ENCODE results near the gene MBD3L4.
"Not testable (repeated sequence)": the region's sequence is repeated elsewhere in the genome, so short reads cannot be mapped to it uniquely, and the experiment has no call there.

DNA sequence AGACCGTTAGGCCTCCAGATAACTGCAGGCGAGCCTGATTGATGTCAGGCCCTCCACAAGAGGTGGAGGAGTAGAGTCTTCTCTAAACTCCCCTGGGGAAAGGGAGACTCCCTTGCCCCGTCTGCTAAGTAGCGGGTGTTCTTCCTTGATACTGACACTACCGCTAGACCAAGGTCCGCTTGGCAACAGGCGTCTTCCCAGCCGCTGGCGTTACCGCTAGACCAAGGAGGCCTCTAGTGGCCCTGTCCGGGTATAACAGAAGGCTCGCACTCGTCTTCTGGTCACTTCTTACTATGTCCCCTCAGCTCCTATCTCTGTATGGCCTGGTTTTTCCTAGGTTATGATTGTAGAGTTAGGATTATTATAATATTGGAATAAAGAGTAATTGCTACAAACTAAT is 27.1 kb upstream of the MBD3L4 start:
- not testable (repeated sequence) for TF ChIP-seq EZH2 (IDR thresholded peaks at IDR 0.05; ENCODE audit: low read length, missing control alignments)
- TF ChIP-seq, protein P1, sequence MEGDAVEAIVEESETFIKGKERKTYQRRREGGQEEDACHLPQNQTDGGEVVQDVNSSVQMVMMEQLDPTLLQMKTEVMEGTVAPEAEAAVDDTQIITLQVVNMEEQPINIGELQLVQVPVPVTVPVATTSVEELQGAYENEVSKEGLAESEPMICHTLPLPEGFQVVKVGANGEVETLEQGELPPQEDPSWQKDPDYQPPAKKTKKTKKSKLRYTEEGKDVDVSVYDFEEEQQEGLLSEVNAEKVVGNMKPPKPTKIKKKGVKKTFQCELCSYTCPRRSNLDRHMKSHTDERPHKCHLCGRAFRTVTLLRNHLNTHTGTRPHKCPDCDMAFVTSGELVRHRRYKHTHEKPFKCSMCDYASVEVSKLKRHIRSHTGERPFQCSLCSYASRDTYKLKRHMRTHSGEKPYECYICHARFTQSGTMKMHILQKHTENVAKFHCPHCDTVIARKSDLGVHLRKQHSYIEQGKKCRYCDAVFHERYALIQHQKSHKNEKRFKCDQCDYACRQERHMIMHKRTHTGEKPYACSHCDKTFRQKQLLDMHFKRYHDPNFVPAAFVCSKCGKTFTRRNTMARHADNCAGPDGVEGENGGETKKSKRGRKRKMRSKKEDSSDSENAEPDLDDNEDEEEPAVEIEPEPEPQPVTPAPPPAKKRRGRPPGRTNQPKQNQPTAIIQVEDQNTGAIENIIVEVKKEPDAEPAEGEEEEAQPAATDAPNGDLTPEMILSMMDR (conservative IDR thresholded peaks at IDR 0.05 in 1 of 2, IDR thresholded peaks at IDR 0.05 in 1 of 2; ENCODE audit: low read depth in 1 of 2, low read length in 2 of 2), result peak; percentile 23 to 24

All from fibroblast of lung (primary cell).